IMR-90 (cell line): ENCODE data around the gene CEP170B. TPM values are rescaled to one million over a fixed set of nuclear protein-coding genes. Genes with fewer than 3 reads are reported as not detected.

Experiments used
- ATAC-seq: fragments of 200-7000 bp; cut with Tn5 transposase; 2 replicates; pipeline ENCODE4 v1.9.1; 2020; ENCODE audit warnings: low read depth, mild to moderate bottlenecking, moderate library complexity
- BruUV-seq: library from RNA; stranded (reverse); fragments of 400-500 nt; replicated peaks from 2 replicates; lab custom pipeline; 2021; lab: Mats Ljungman, UMichigan
- CTCF ChIA-PET: fragments of 300-600 bp; formaldehyde crosslinking; extraction: SDS; loops from one replicate; lab custom pipeline; 2021; ENCODE audit warnings: antibody characterized with exemption; lab: Yijun Ruan, JAX
- POLR2A ChIA-PET: fragments of 300-600 bp; sonication (Branson Sonifier 250); formaldehyde crosslinking; loops from one replicate; lab custom pipeline; 2022; ENCODE audit warnings: antibody characterized with exemption; ENCODE audit not compliant: unreplicated experiment; lab: Charles Lee
- DNase-seq: peaks from one replicate; pipeline ENCODE4 v3.0.0; 2013
- H2AFZ ChIP-seq: replicated peaks from 2 replicates; pipeline ENCODE3; 2013; ENCODE audit warnings: low read length, mild to moderate bottlenecking; ENCODE audit not compliant: poor library complexity
- H2AK5ac ChIP-seq: 2 replicates; pipeline ENCODE4 v1.6.1; 2013; ENCODE audit warnings: low read depth, low read length, inconsistent platforms
- H2AK9ac ChIP-seq: replicated peaks from 2 replicates; pipeline ENCODE3; 2013; ENCODE audit warnings: mild to moderate bottlenecking, low read depth, low read length, moderate library complexity; ENCODE audit not compliant: poor library complexity
- H2BK120ac ChIP-seq: 2 replicates; pipeline ENCODE4 v1.6.1; 2013; ENCODE audit warnings: low read depth, low read length, inconsistent platforms
- H2BK15ac ChIP-seq: 3 replicates; pipeline ENCODE4 v1.6.1; 2013; ENCODE audit warnings: low read depth, low read length, inconsistent platforms
- H2BK20ac ChIP-seq: 2 replicates; pipeline ENCODE4 v1.6.1; 2013; ENCODE audit warnings: low read depth, mild to moderate bottlenecking, inconsistent platforms, low read length, moderate library complexity
- H2BK5ac ChIP-seq: 2 replicates; pipeline ENCODE4 v1.6.1; 2013; ENCODE audit warnings: mild to moderate bottlenecking, low read depth, low read length, inconsistent platforms; ENCODE audit not compliant: poor library complexity, severe bottlenecking
- H3K14ac ChIP-seq: replicated peaks from 2 replicates; pipeline ENCODE4 v1.6.1; 2013; ENCODE audit warnings: low read depth, low read length, inconsistent platforms
- H3K18ac ChIP-seq: 2 replicates; pipeline ENCODE4 v1.6.1; 2013; ENCODE audit warnings: low read depth, low read length, control low read depth
- H3K23ac ChIP-seq: 2 replicates; pipeline ENCODE4 v1.6.1; 2013; ENCODE audit warnings: low read depth, low read length, inconsistent platforms
- H3K27ac ChIP-seq: 2 replicates; pipeline ENCODE4 v1.5.1; 2013; ENCODE audit warnings: mild to moderate bottlenecking, control low read depth, low read length; ENCODE audit not compliant: insufficient read depth
- H3K27me3 ChIP-seq: 2 replicates; pipeline ENCODE4 v1.6.1; 2013; ENCODE audit warnings: low read length; ENCODE audit not compliant: control insufficient read depth, insufficient read depth
- H3K36me3 ChIP-seq: 2 replicates; pipeline ENCODE4 v1.6.1; 2013; ENCODE audit warnings: low read length, mixed read lengths; ENCODE audit not compliant: control insufficient read depth, insufficient read depth
- H3K4ac ChIP-seq: 2 replicates; pipeline ENCODE4 v1.6.1; 2013; ENCODE audit warnings: low read depth, low read length, inconsistent platforms
- H3K4me1 ChIP-seq: 2 replicates; pipeline ENCODE4 v1.6.1; 2013; ENCODE audit warnings: low read length, mixed read lengths; ENCODE audit not compliant: control insufficient read depth, insufficient read depth
- H3K4me2 ChIP-seq: 2 replicates; pipeline ENCODE4 v1.6.1; 2013; ENCODE audit warnings: low read depth, mild to moderate bottlenecking, control low read depth, low read length, moderate library complexity
- H3K4me3 ChIP-seq: 2 replicates; pipeline ENCODE4 v1.5.1; 2013; ENCODE audit warnings: low read depth, mild to moderate bottlenecking, control low read depth, low read length, moderate library complexity; ENCODE audit not compliant: insufficient read depth
- H3K56ac ChIP-seq: 2 replicates; pipeline ENCODE4 v1.6.1; 2013; ENCODE audit warnings: low read length, inconsistent platforms; ENCODE audit not compliant: insufficient read depth; ENCODE audit errors: extremely low read depth
- H3K79me1 ChIP-seq, 2 experiments: 2 replicates each; pipeline ENCODE4 v1.6.1; 2013; ENCODE audit warnings: low read length in 2 of 2, inconsistent platforms in 1 of 2, low read depth in 1 of 2
- H3K9ac ChIP-seq: 2 replicates; pipeline ENCODE4 v1.6.1; 2013; ENCODE audit warnings: low read depth, low read length, control low read depth
- H3K9me1 ChIP-seq: 2 replicates; pipeline ENCODE4 v1.6.1; 2013; ENCODE audit warnings: low read length, inconsistent platforms; ENCODE audit not compliant: insufficient read depth
- H3K9me3 ChIP-seq: 2 replicates; pipeline ENCODE4 v1.6.1; 2013; ENCODE audit warnings: low read length; ENCODE audit not compliant: control insufficient read depth, insufficient read depth
- H4K20me1 ChIP-seq: 2 replicates; pipeline ENCODE4 v1.6.1; 2013; ENCODE audit warnings: low read length, inconsistent platforms; ENCODE audit not compliant: insufficient read depth
- H4K5ac ChIP-seq: 2 replicates; pipeline ENCODE4 v1.6.1; 2013; ENCODE audit warnings: mild to moderate bottlenecking, low read depth, low read length, control low read depth
- H4K8ac ChIP-seq, 2 experiments: 2 replicates each; pipeline ENCODE4 v1.6.1; 2013; ENCODE audit warnings: low read depth in 2 of 2, low read length in 2 of 2, control low read depth in 1 of 2, inconsistent platforms in 1 of 2
- H4K91ac ChIP-seq: 2 replicates; pipeline ENCODE4 v1.6.1; 2013; ENCODE audit warnings: low read depth, low read length, inconsistent platforms; ENCODE audit not compliant: insufficient read depth
- CEBPB ChIP-seq: IDR thresholded peaks from 2 replicates; pipeline ENCODE4 v1.6.1; 2012; ENCODE audit warnings: low read depth, low read length, improper control_type of control experiment
- CHD1 ChIP-seq: IDR thresholded peaks from 2 replicates; pipeline ENCODE4 v1.6.1; 2012; ENCODE audit warnings: low read depth, low read length, improper control_type of control experiment
- CTCF ChIP-seq: conservative IDR thresholded peaks from 2 replicates; pipeline ENCODE4 v1.5.1; 2012; ENCODE audit warnings: mild to moderate bottlenecking, low read depth, low read length, improper control_type of control experiment
- MAZ ChIP-seq: IDR thresholded peaks from 2 replicates; pipeline ENCODE4 v1.6.1; 2012; ENCODE audit warnings: low read depth, mild to moderate bottlenecking, low read length, improper control_type of control experiment, moderate library complexity, borderline replicate concordance
- SMC3 ChIP-seq: fragments of 150-350 bp; IDR thresholded peaks from 2 replicates; pipeline ENCODE4 v1.6.1; 2016; ENCODE audit warnings: low read depth, mild to moderate bottlenecking, antibody characterized with exemption, low read length, moderate library complexity
- WGBS, 2 experiments: methylation state at CpG; one replicate each; pipeline versions ENCODE4 v1.1.5 to v1.1.7; 2013; ENCODE audit warnings: missing lambda C conversion rate in 2 of 2; ENCODE audit not compliant: insufficient read length in 1 of 2; ENCODE audit errors: extremely low coverage in 2 of 2; 5-methylcytosine and 5-hydroxymethylcytosine counted together
- dilution Hi-C: fragments of 300-500 bp; cut with HindIII; formaldehyde crosslinking; loops from one replicate; pipeline ENCODE4 v1.14.3; 2018; ENCODE audit warnings: low sequenced_read_pairs; ENCODE audit not compliant: unreplicated experiment
- in situ Hi-C: fragments of 300-500 bp; cut with MboI; formaldehyde crosslinking; loops from 3 replicates; pipeline ENCODE4 v1.14.3; 2019; ENCODE audit warnings: low sequenced_read_pairs, inconsistent platforms, mixed read lengths
- intact Hi-C: fragments of 100-400 bp; cut with micrococcal nuclease; formaldehyde crosslinking; loops from 2 replicates; pipeline ENCODE4 v1.10.0; 2022
- polyA plus RNA-seq, 3 experiments: library from polyadenylated mRNA; depleted of rRNA; stranded (reverse); fragments of >200 nt; gene quantifications; 2 replicates each; pipeline ENCODE4 v1.2.3, GENCODE V29; 2012; ENCODE audit warnings: low replicate concordance in 1 of 3
- total RNA-seq: library from RNA; depleted of rRNA; stranded (reverse); fragments of >200 nt; gene quantifications from 2 replicates; pipeline ENCODE4 v1.2.3, GENCODE V29; 2012
- TF ChIP-seq, protein P1 (sequence below): fragments of 150-350 bp; IDR thresholded peaks from 2 replicates; pipeline ENCODE4 v1.6.1; 2016; ENCODE audit warnings: low read depth, mild to moderate bottlenecking, low read length, moderate library complexity, borderline replicate concordance

CEP170B gene
- total and polyA plus RNA-seq, 2 of the 4 experiments (the other 2 are of a cell fraction), result 3.6 to 13.1 TPM

GRCh38 chr14:104874571-104875411 is 9.7 kb downstream of the CEP170B start (continued):
- TF ChIP-seq CEBPB, result no peak

DNA sequence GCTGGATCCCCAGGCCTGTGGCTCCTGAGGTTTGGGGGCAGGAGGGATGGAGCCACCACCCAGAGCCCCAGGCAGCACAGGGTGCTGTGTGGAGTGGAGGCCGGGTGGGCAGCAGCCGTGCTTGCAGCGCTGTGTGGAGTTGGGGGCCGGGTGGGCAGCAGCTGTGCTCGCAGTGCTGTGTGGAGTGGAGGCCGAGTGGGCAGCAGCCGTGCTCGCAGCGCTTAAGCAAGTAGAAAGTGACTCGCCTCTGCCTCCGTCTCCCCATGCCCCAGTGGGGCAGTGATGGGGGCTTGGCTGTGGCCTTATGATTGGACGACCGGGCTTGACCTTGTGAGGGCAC is 10.3 kb downstream of the CEP170B start:
- H2BK5ac ChIP-seq, result no peak overlapping the region
- H3K14ac ChIP-seq, result no peak overlapping the region
- BruUV-seq, result no TSS peak
- H2BK15ac ChIP-seq, result no peak overlapping the region
- H3K36me3 ChIP-seq, result peaks cover 17% of the 10 kb centered on the region
- TF ChIP-seq, protein P1, sequence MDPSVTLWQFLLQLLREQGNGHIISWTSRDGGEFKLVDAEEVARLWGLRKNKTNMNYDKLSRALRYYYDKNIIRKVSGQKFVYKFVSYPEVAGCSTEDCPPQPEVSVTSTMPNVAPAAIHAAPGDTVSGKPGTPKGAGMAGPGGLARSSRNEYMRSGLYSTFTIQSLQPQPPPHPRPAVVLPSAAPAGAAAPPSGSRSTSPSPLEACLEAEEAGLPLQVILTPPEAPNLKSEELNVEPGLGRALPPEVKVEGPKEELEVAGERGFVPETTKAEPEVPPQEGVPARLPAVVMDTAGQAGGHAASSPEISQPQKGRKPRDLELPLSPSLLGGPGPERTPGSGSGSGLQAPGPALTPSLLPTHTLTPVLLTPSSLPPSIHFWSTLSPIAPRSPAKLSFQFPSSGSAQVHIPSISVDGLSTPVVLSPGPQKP, result no peak
- no peak for TF ChIP-seq SMC3
- no peak for TF ChIP-seq CTCF
- no peak for TF ChIP-seq MAZ
- TF ChIP-seq CHD1, result no peak
- no peak overlapping the region for H3K4ac ChIP-seq
- H3K4me3 ChIP-seq, result no peak overlapping the region
- no peak for DNase-seq
- ChIA-PET POLR2A (no interaction called here), CTCF (no interaction called here)
- in situ Hi-C loops (no loop called here), dilution Hi-C loops (no loop called here), intact Hi-C loops (no loop called here)
- H3K9me1 ChIP-seq, result peaks cover 9% of the 10 kb centered on the region
- peak overlapping the region; percentile 72 for H2AK9ac ChIP-seq
- H3K4me2 ChIP-seq, result no peak overlapping the region
- peaks cover 57% of the 10 kb centered on the region for H4K20me1 ChIP-seq
- no peak overlapping the region for H3K18ac ChIP-seq
- H3K4me1 ChIP-seq, result peaks cover 5% of the 10 kb centered on the region
- H3K27me3 ChIP-seq, result no peaks in the 10 kb centered on the region
- H3K56ac ChIP-seq, result no peak overlapping the region
- no peak overlapping the region for H4K5ac ChIP-seq
- WGBS, 2 experiments, result 100% methylated on average over 7 of the region's 13 CpGs; no CpG with 5 or more reads in 1 of the 2 experiments
- H3K27ac ChIP-seq, result no peak overlapping the region
- no peak overlapping the region for H2BK20ac ChIP-seq
- H2AFZ ChIP-seq, result no peak overlapping the region
- no peak overlapping the region for H3K9ac ChIP-seq
- no peak overlapping the region for H4K91ac ChIP-seq
- no peak overlapping the region for H3K23ac ChIP-seq
- no peak overlapping the region for H2AK5ac ChIP-seq
- ATAC-seq, result no peak
- H3K9me3 ChIP-seq, result no peaks in the 10 kb centered on the region; the same call in 1 of the 2 replicates
- H2BK120ac ChIP-seq, result no peak overlapping the region
- peaks cover 17 to 53% of the 10 kb centered on the region in 2 experiments for H3K79me1 ChIP-seq
- no peak overlapping the region for H4K8ac ChIP-seq
